Prostate gland (tissue), 2 donors: ENCODE measurements around the gene PLCD3. TPM values are rescaled to one million over a fixed set of nuclear protein-coding genes. Genes with fewer than 3 reads are reported as not detected.

Source experiments
- DNase-seq: peaks from one replicate; pipeline ENCODE4 v3.0.0-alpha.2; 2019; ENCODE audit warnings: low spot score
- H3K27ac ChIP-seq, 2 donors: fragments of 200-600 bp; sonication (generic); 2 replicates each; pipeline ENCODE4 v1.5.1; 2017 to 2019
- H3K27me3 ChIP-seq: fragments of 200-600 bp; sonication (generic); replicated peaks from 2 replicates; pipeline ENCODE4 v1.5.1; 2019; ENCODE audit not compliant: insufficient read depth
- H3K36me3 ChIP-seq, 2 donors: fragments of 200-600 bp; sonication (generic); 1 replicate in 1 of 2; 2 replicates in 1 of 2; pipeline versions ENCODE4 v1.5.1 to v1.8.1; 2017 to 2019
- H3K4me1 ChIP-seq: fragments of 200-600 bp; sonication (generic); replicated peaks from 2 replicates; pipeline ENCODE4 v1.5.1; 2019
- H3K4me3 ChIP-seq, 2 donors: fragments of 200-600 bp; sonication (generic); 2 replicates each; pipeline ENCODE4 v1.5.1; 2017 to 2019
- H3K9me3 ChIP-seq: fragments of 200-600 bp; sonication (generic); 2 replicates; pipeline ENCODE4 v1.5.1; 2017
- POLR2A ChIP-seq: fragments of 450-650 bp; IDR thresholded peaks from one replicate; pipeline ENCODE4 v1.6.1; 2016; ENCODE audit warnings: antibody characterized with exemption, mild to moderate bottlenecking
- POLR2AphosphoS5 ChIP-seq: sonication (generic); formaldehyde crosslinking; IDR thresholded peaks from one replicate; pipeline ENCODE4 v1.6.1; 2017; ENCODE audit warnings: antibody characterized with exemption
- WGBS: methylation state at CpG from one replicate; pipeline ENCODE4 v1.1.5; 2018; 5-methylcytosine and 5-hydroxymethylcytosine counted together
- intact Hi-C: fragments of 100-400 bp; cut with DNase I; formaldehyde crosslinking; loops from one replicate; pipeline ENCODE4 v1.14.2; 2022
- total RNA-seq, 2 donors: library from RNA; depleted of rRNA; stranded (reverse); fragments of >200 nt; gene quantifications; one replicate each; pipeline ENCODE4 v1.1.0, GENCODE V29; 2016
- TF ChIP-seq, protein P1 (sequence below), 4 experiments: fragments of 200-600 bp in 2 of 4; fragments of 450-650 bp in 2 of 4; sonication (generic) in 2 of 4; IDR thresholded peaks; 1 replicate in 3 of 4; 2 replicates in 1 of 4; pipeline ENCODE4 v1.5.1; 2016 to 2019; ENCODE audit warnings: antibody characterized with exemption in 4 of 4, mild to moderate bottlenecking in 2 of 4, moderate library complexity in 2 of 4

Gene PLCD3
- total RNA-seq, 2 donors from 2014 or later = 34.7 to 154 TPM

GRCh38 chr17:45164734-45165269, 32.5 kb upstream of the PLCD3 start:
- H3K36me3 ChIP-seq = no peaks in the 10 kb centered on the region
- H3K4me1 ChIP-seq = no peaks in the 10 kb centered on the region
- 95% methylated on average over 7 of the region's 7 CpGs for WGBS
- no peak overlapping the region for H3K4me3 ChIP-seq
- DNase-seq = no peak
- no peaks in the 10 kb centered on the region for H3K9me3 ChIP-seq
- TF ChIP-seq, protein P1, sequence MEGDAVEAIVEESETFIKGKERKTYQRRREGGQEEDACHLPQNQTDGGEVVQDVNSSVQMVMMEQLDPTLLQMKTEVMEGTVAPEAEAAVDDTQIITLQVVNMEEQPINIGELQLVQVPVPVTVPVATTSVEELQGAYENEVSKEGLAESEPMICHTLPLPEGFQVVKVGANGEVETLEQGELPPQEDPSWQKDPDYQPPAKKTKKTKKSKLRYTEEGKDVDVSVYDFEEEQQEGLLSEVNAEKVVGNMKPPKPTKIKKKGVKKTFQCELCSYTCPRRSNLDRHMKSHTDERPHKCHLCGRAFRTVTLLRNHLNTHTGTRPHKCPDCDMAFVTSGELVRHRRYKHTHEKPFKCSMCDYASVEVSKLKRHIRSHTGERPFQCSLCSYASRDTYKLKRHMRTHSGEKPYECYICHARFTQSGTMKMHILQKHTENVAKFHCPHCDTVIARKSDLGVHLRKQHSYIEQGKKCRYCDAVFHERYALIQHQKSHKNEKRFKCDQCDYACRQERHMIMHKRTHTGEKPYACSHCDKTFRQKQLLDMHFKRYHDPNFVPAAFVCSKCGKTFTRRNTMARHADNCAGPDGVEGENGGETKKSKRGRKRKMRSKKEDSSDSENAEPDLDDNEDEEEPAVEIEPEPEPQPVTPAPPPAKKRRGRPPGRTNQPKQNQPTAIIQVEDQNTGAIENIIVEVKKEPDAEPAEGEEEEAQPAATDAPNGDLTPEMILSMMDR (IDR thresholded peaks at IDR 0.05) = no peak
- TF ChIP-seq POLR2A = no peak
- no peak for TF ChIP-seq POLR2AphosphoS5
- H3K27ac ChIP-seq = no peak overlapping the region
- intact Hi-C loops = no loop called here
- no peaks in the 10 kb centered on the region for H3K27me3 ChIP-seq

- Histone ChIP-seq H3K27me3 (no peaks in the 10 kb centered on the region), H3K4me1 (peaks cover 12% of the 10 kb centered on the region), H3K27ac (peak overlapping the region; percentile 41 to 100), H3K4me3 (peak overlapping the region in 1 of 2 donors; percentile 88), H3K9me3 (no peaks in the 10 kb centered on the region), H3K36me3 (no peaks in the 10 kb centered on the region)
- DNase-seq = no peak
- TF ChIP-seq, protein P1 (IDR thresholded peaks at IDR 0.05) = peak in 1 of 4 experiments; percentile 3
- no peak for TF ChIP-seq POLR2A
- 56% methylated on average over 9 of the region's 9 CpGs for WGBS
- intact Hi-C loops = no loop called here
These were observed 29.8 kb upstream of the PLCD3 start for GRCh38 chr17:45162025-45162687.

GRCh38 chr17:45161288-45162024, 29.1 kb upstream of the PLCD3 start, which contains the start of gene HEXIM2:
HEXIM2 (plus strand) TSS chr17:45161875; CDS start chr17:45162794, 919 bp downstream.
- Histone ChIP-seq H3K36me3 (no peaks in the 10 kb centered on the region), H3K27me3 (no peaks in the 10 kb centered on the region), H3K9me3 (no peaks in the 10 kb centered on the region), H3K4me1 (peaks cover 12% of the 10 kb centered on the region), H3K27ac (peak within 1 kb of the TSS; percentile 99 to 100), H3K4me3 (peak within 1 kb of the TSS; percentile 62 to 88)
- under 1% methylated on average over 53 of the region's 53 CpGs for WGBS
- DNase-seq = peak; percentile 99
- peak; percentile 100 for TF ChIP-seq POLR2AphosphoS5
- TF ChIP-seq, protein P1 (IDR thresholded peaks at IDR 0.05) = peak in 1 of 4 experiments; percentile 11
- peak; percentile 89 for TF ChIP-seq POLR2A
- intact Hi-C loops = no loop called here

DNA sequence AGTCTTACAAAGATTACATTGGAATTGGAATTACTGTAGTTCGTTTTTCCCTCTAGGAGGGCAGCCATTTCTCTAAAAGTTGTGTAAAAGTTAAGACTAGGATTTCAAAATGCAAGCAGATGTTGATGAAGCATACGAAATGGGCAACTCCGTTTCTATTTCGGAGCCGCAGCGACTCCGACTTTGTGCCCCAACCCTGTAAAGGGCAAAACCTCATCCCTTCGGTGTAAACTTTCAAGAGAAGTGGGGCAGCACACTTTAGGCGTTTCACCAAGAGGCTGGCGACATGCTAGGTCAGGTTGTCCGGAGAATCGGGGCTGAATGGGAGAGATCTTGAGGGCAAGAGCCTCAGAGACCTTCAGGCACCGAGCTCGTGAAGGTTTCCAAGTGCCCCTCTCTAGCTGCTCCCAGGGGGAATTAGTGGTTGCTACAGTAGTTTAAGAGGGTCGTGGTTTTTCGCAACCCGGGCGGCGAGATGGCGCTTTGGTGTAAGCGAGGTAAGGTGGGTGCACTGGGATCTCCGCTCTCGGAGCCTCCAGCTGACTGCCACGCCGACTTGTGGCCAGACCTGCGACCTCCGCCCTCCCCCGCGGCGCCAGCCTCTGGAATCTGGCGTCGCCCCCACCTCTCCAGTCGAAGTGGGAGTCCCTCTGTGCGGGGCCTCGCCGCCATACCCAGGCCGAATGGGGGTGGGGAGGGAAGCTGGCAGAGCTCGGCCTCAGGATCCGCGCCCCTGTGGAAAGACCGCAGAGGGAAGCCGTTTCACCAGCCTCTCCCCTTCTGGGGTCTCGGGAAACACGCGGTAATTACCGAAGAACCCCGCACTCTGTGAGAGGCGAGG, 28.4 kb upstream of the PLCD3 start:
- peak; percentile 59 for DNase-seq
- Histone ChIP-seq H3K27me3 (no peaks in the 10 kb centered on the region), H3K27ac (peak overlapping the region; percentile 99 to 100), H3K4me3 (peak overlapping the region; percentile 62 to 88), H3K9me3 (no peaks in the 10 kb centered on the region), H3K4me1 (peaks cover 14% of the 10 kb centered on the region), H3K36me3 (no peaks in the 10 kb centered on the region)
- TF ChIP-seq POLR2A = no peak
- TF ChIP-seq, protein P1 (IDR thresholded peaks at IDR 0.05) = peak in 2 of 4 experiments; percentile 6 to 28
- WGBS = under 1% methylated on average over 45 of the region's 48 CpGs
- intact Hi-C loops = no loop called here
